ENCODE data around the gene ZNHIT1. TPM values are rescaled to one million over a fixed set of nuclear protein-coding genes. Genes with fewer than 3 reads are reported as not detected.

The ZNHIT1 gene
- total and polyA plus RNA-seq, 8 donors: 25.7 to 92.3 (median 35.5) TPM

DNA sequence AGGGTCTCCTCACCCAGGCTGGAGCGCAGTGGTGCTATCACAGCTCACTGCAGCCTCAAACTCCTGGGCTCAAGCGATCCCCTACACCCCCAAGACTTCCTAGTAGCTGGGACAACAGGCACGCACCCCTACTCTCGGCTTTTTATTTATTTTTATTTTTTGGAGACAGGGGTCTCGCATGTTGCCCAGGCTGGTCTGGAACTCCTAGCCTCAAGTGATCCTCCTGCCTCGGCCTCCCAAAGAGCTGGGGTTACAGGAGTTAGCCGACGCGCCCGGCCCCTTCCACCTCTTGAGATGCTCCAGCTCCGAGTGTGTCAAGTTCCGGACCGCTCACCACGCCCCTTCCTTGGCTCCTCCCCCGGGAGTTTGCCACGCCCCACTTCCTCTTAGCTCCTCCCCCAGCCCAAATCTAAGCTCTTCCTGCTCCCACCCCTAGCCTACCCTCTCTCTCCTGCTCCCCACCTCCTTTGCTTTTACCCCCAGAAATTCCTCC lies 44.2 kb upstream of the ZNHIT1 start:
- intact Hi-C loops (cut with DNase I): no loop called here
- 6 to 11% methylated on average over 16 of the region's 16 CpGs for WGBS, 2 donors
- FAIRE-seq (no peak), ATAC-seq (peak in 3 of 4 donors; percentile 22 to 50 (median 26)), DNase-seq (peak in 2 of 6 donors; percentile 43 to 67)
- Histone ChIP-seq H3K27me3 (peaks cover 0 to 53% (median 7%) of the 10 kb centered on the region in 4 donors), H3K27ac (no peak overlapping the region), H3K36me3 (no peaks in the 10 kb centered on the region), H3K9me3 (no peaks in the 10 kb centered on the region), H3K4me3 (peak overlapping the region in 1 of 4 donors; percentile 26), H3K4me1 (peaks cover 8 to 13% (median 12%) of the 10 kb centered on the region in 3 donors)
- TF ChIP-seq, protein P1, sequence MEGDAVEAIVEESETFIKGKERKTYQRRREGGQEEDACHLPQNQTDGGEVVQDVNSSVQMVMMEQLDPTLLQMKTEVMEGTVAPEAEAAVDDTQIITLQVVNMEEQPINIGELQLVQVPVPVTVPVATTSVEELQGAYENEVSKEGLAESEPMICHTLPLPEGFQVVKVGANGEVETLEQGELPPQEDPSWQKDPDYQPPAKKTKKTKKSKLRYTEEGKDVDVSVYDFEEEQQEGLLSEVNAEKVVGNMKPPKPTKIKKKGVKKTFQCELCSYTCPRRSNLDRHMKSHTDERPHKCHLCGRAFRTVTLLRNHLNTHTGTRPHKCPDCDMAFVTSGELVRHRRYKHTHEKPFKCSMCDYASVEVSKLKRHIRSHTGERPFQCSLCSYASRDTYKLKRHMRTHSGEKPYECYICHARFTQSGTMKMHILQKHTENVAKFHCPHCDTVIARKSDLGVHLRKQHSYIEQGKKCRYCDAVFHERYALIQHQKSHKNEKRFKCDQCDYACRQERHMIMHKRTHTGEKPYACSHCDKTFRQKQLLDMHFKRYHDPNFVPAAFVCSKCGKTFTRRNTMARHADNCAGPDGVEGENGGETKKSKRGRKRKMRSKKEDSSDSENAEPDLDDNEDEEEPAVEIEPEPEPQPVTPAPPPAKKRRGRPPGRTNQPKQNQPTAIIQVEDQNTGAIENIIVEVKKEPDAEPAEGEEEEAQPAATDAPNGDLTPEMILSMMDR (IDR thresholded peaks at IDR 0.05): no peak

- Histone ChIP-seq H3K36me3 (no peaks in the 10 kb centered on the region), H3K4me1 (peaks cover 8 to 13% (median 12%) of the 10 kb centered on the region in 3 donors), H3K4me3 (no peak overlapping the region), H3K9me3 (no peaks in the 10 kb centered on the region), H3K27me3 (peaks cover 0 to 48% (median 7%) of the 10 kb centered on the region in 4 donors), H3K27ac (no peak overlapping the region)
- FAIRE-seq: no peak
- intact Hi-C loops (cut with DNase I): no loop called here
- WGBS, 2 donors: 16 to 20% methylated on average over 28 of the region's 28 CpGs
- no peak for ATAC-seq
- TF ChIP-seq, protein P1 (IDR thresholded peaks at IDR 0.05): no peak
- no peak for DNase-seq
Measured at GRCh38 chr7:101174322-101174854, 43.6 kb upstream of the ZNHIT1 start.

DNA sequence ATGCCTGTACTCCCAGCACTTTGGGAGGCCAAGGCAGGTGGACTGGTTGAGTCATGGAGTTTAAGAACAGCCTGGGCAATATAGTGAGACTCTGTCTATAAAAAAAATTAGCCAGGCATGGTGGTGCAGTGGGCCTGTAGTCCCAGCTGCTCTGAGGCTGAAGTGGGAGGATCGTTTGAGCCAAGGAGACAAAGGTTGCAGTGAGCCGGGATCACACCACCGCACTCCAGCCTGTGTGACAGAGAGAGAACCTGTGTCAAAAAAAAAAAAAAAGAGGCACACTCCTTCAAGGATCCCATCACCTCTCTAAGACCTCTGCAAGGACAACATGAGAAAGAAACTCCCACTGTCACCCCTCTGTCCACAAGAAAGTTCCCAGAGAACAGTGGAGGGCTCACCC lies 42.3 kb upstream of the ZNHIT1 start:
- H3K36me3 ChIP-seq: no peaks in the 10 kb centered on the region
- 38 to 39% methylated on average over 3 of the region's 3 CpGs for WGBS, 2 donors
- intact Hi-C loops (cut with DNase I): no loop called here

DNA sequence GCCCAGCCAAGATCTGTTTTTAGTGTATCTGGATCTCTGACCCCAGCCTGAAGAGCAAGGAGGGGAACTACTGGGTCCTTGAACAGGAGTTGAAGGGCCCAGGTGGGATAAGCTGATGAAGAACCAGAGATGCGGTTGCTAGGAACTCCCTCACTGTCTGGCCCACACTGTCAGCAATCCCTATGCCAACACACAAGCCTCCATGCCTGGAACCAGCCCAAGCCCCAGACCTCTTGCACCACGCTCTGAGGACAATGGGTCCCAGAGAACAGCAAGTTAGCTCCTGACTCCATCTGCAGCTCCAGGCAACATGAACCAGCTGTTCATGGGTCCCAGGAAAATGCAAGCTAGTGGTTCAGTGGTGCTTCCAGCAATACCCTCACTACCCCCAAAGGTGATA lies 40.3 kb upstream of the ZNHIT1 start:
- 84 to 87% methylated on average over 2 of the region's 2 CpGs for whole genome bisulfite sequencing, 2 donors
- no peak for FAIRE-seq
- intact Hi-C loops (cut with DNase I): no loop called here
- peaks cover 0 to 39% (median 13%) of the 10 kb centered on the region in 4 donors for H3K27me3 ChIP-seq
- ATAC-seq: no peak
- peaks cover 3 to 17% (median 7%) of the 10 kb centered on the region in 3 donors for H3K4me1 ChIP-seq
- TF ChIP-seq, protein P1 (IDR thresholded peaks at IDR 0.05): no peak
- no peaks in the 10 kb centered on the region for H3K9me3 ChIP-seq
- H3K36me3 ChIP-seq: no peaks in the 10 kb centered on the region
- H3K27ac ChIP-seq: no peak overlapping the region
- no peak overlapping the region for H3K4me3 ChIP-seq
- no peak for DNase-seq

More for the DNA sequence above, 42.3 kb upstream of the ZNHIT1 start:
- TF ChIP-seq, protein P1 (IDR thresholded peaks at IDR 0.05): no peak
- H3K4me3 ChIP-seq: no peak overlapping the region
- peaks cover 5 to 48% (median 12%) of the 10 kb centered on the region in 4 donors for H3K27me3 ChIP-seq
- peaks cover 8 to 17% (median 13%) of the 10 kb centered on the region in 3 donors for H3K4me1 ChIP-seq
- DNase-seq (no peak), ATAC-seq (no peak), FAIRE-seq (no peak)
- H3K27ac ChIP-seq: no peak overlapping the region
- no peaks in the 10 kb centered on the region for H3K9me3 ChIP-seq

DNA sequence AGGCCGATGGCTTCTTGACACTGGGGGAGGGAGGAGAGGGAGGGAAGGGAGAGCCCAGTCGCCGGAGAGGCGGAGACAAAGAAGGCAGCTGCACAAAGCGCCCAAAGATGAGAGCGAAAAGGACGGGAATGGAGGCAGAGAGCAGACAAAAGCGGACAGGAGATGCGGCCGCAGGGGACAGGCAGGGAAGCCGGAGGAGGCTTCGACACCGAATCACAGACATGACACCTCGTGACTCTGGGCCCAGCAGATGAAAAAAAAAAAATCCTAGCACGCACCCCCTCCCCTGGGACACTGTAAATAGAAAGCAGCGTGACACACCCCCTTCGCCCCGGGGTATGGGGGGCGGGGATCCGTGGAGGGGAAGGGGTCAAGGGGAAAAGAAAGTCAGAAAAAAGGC lies 38.8 kb upstream of the ZNHIT1 start:
- ATAC-seq: no peak
- TF ChIP-seq, protein P1 (IDR thresholded peaks at IDR 0.05): no peak
- 3 to 7% methylated on average over 19 to 20 of the region's 20 CpGs for WGBS, 2 donors
- H3K36me3 ChIP-seq: no peaks in the 10 kb centered on the region
- peaks cover 0 to 32% (median 9%) of the 10 kb centered on the region in 4 donors for H3K27me3 ChIP-seq
- no peak overlapping the region for H3K27ac ChIP-seq
- peaks cover 0 to 5% (median 0%) of the 10 kb centered on the region in 3 donors for H3K4me1 ChIP-seq
- peak overlapping the region in 1 of 4 donors; percentile 6 for H3K4me3 ChIP-seq
- FAIRE-seq: no peak
- intact Hi-C loops (cut with DNase I): no loop called here
- H3K9me3 ChIP-seq: no peaks in the 10 kb centered on the region
- no peak for DNase-seq

Data from pancreas (tissue), 10 donors.